Small intestine (tissue), 7 donors: ENCODE results near the gene PITPNC1. TPM values are rescaled to one million over a fixed set of nuclear protein-coding genes. Genes with fewer than 3 reads are reported as not detected.

Source experiments
- DNase-seq, 2 donors: peaks; one replicate each; pipeline versions ENCODE4 v3.0.0 to v3.0.0-alpha.2; 2013
- FAIRE-seq: peaks from 2 replicates; lab custom pipeline; 2012; peaks lifted over from hg19 to GRCh38; lab: Jason Lieb, UNC
- H3K27ac ChIP-seq, 3 donors: one replicate each; pipeline ENCODE4 v1.5.1; 2013; ENCODE audit warnings: low read length in 2 of 3, mild to moderate bottlenecking in 2 of 3, control low read depth in 1 of 3, inconsistent platforms in 1 of 3, low read depth in 1 of 3, moderate library complexity in 1 of 3
- H3K27me3 ChIP-seq, 3 donors: one replicate each; pipeline ENCODE4 v1.6.1; 2013; ENCODE audit warnings: low read length in 3 of 3, inconsistent platforms in 1 of 3; ENCODE audit not compliant: control insufficient read depth in 3 of 3, insufficient read depth in 3 of 3
- H3K36me3 ChIP-seq, 3 donors: one replicate each; pipeline ENCODE4 v1.6.1; 2013; ENCODE audit warnings: low read length in 3 of 3, inconsistent platforms in 1 of 3, low read depth in 1 of 3, mild to moderate bottlenecking in 1 of 3, moderate library complexity in 1 of 3; ENCODE audit not compliant: control insufficient read depth in 3 of 3, insufficient read depth in 2 of 3
- H3K4me1 ChIP-seq, 3 donors: one replicate each; pipeline ENCODE4 v1.6.1; 2013; ENCODE audit warnings: low read length in 2 of 3, inconsistent platforms in 1 of 3, low read depth in 1 of 3, mild to moderate bottlenecking in 1 of 3, moderate library complexity in 1 of 3; ENCODE audit not compliant: control insufficient read depth in 3 of 3, insufficient read depth in 2 of 3
- H3K4me3 ChIP-seq, 3 donors: one replicate each; pipeline ENCODE4 v1.5.1; 2013; ENCODE audit warnings: low read length in 3 of 3, control low read depth in 1 of 3, inconsistent platforms in 1 of 3, low read depth in 1 of 3, mild to moderate bottlenecking in 1 of 3, moderate library complexity in 1 of 3
- H3K9me3 ChIP-seq, 2 donors: one replicate each; pipeline ENCODE4 v1.6.1; 2013; ENCODE audit warnings: low read depth in 1 of 2, low read length in 1 of 2; ENCODE audit not compliant: control insufficient read depth in 2 of 2, insufficient read depth in 1 of 2
- WGBS, 3 donors: extraction: QIAGEN DNeasy Blood & Tissue Kit; methylation state at CpG; one replicate each; pipeline ENCODE4 v1.1.7; 2013; 5-methylcytosine and 5-hydroxymethylcytosine counted together
- polyA plus RNA-seq, 4 donors: library from polyadenylated mRNA; stranded (reverse) in 3 of 4; unstranded in 1 of 4; fragments of 200-250 nt in 3 of 4; fragments of 120-200 nt in 1 of 4; gene quantifications; one replicate each; pipeline versions ENCODE4 v1.2.1 to v1.2.3, GENCODE V29; 2013
- donor health status: healthy with polysubstance abuse.
- donor health status: control.
- donor health status: control.
- donor health status: Bipolar disorder and iron deficiency.
- donor health status: healthy.

PITPNC1 gene
- polyA plus RNA-seq, 4 donors, result 0.67 to 11.7 (median 3.4) TPM

DNA sequence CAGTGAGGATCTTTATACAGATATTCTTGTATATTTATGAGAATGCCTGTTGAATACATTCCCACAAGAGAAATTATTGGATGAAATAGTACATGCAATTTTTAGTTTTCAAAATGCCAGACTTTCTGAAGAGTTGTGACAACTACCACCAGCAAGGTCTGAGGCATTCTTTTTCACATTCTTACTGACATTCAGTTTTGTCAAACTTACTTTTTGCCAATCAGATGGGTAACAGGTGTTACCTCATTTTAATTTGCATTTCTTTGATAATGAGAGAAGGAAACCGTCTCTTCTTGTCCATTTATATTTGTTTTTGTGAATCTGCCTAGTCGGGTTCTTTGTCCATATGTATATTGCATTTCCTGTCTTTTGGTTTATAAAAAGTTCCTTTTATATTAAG lies 364.9 kb downstream of the PITPNC1 start:
- Histone ChIP-seq H3K36me3 (peaks cover 16 to 44% (median 25%) of the 10 kb centered on the region in 3 donors), H3K9me3 (no peaks in the 10 kb centered on the region)
- 79 to 88% (median 80%) methylated on average over 2 of the region's 2 CpGs for WGBS, 3 donors

More for the DNA sequence above, 364.9 kb downstream of the PITPNC1 start:
- no peak for DNase-seq
- Histone ChIP-seq H3K27me3 (no peaks in the 10 kb centered on the region), H3K27ac (no peak overlapping the region), H3K4me1 (no peaks in the 10 kb centered on the region), H3K4me3 (no peak overlapping the region)
- no peak for FAIRE-seq

Other genes starting within 250 kb of the PITPNC1 start
- gene HELZ, start 132.1 kb upstream of the PITPNC1 start, polyA plus RNA-seq, result 10 to 100 TPM in 1 of 4 donors, 1 to 10 TPM in 3; 2.7 to 27.3 (median 3.6) TPM
- gene PSMD12, start 10.7 kb upstream of the PITPNC1 start, polyA plus RNA-seq, result 10 to 100 TPM; 12.5 to 31.7 (median 16.7) TPM